A549 (cell line): ENCODE data around the gene QSOX1. TPM values are rescaled to one million over a fixed set of nuclear protein-coding genes. Genes with fewer than 3 reads are reported as not detected.
"Not testable (repeated sequence)": the region's sequence is repeated elsewhere in the genome, so short reads cannot be mapped to it uniquely, and the experiment has no call there.

ENCODE experiments used
- ATAC-seq, 2 experiments: fragments of 200-7000 bp in 1 of 2; fragments of >200 bp in 1 of 2; cut with Nextera tagmentation in 1 of 2; cut with Tn5 transposase in 1 of 2; 3 replicates each; pipeline versions ENCODE4 v1.8.0 to v1.9.1; 2018 to 2020; ENCODE audit warnings: mild to moderate bottlenecking in 1 of 2, moderate library complexity in 1 of 2
- CTCF ChIA-PET: fragments of 300-600 bp; sonication (Branson Sonifier 250); formaldehyde crosslinking; extraction: SDS; loops from one replicate; lab custom pipeline; 2021; ENCODE audit warnings: antibody characterized with exemption, inconsistent platforms; lab: Yijun Ruan, JAX
- POLR2A ChIA-PET: fragments of 350-600 bp; formaldehyde crosslinking; extraction: SDS; loops from one replicate; lab custom pipeline; 2021; ENCODE audit warnings: antibody characterized with exemption, inconsistent platforms; lab: Yijun Ruan, JAX
- DNase-seq, 2 experiments: peaks; one replicate each; pipeline versions ENCODE4 v3.0.0 to v3.0.0-alpha.2; 2011 to 2016; ENCODE audit warnings: low read depth in 1 of 2, low spot score in 1 of 2
- FAIRE-seq: peaks from 2 replicates; lab custom pipeline; 2011; peaks lifted over from hg19 to GRCh38; lab: Jason Lieb, UNC
- H3K27ac ChIP-seq, 2 experiments: fragments of >200 bp; sonication (Bioruptor Twin); formaldehyde crosslinking; 3 replicates each; pipeline ENCODE4 v1.5.1; 2016 to 2017
- H3K4me1 ChIP-seq: fragments of >200 bp; sonication (Bioruptor Twin); formaldehyde crosslinking; 3 replicates; pipeline ENCODE4 v1.6.1; 2016
- H3K4me2 ChIP-seq: fragments of >200 bp; sonication (Bioruptor Twin); formaldehyde crosslinking; 3 replicates; pipeline ENCODE4 v1.6.1; 2016
- H3K4me3 ChIP-seq: fragments of >200 bp; sonication (Bioruptor Twin); formaldehyde crosslinking; 3 replicates; pipeline ENCODE4 v1.5.1; 2016
- H3K9me3 ChIP-seq: fragments of >200 bp; sonication (Bioruptor Twin); formaldehyde crosslinking; 3 replicates; pipeline ENCODE4 v1.6.1; 2016
- CBX2 ChIP-seq: fragments of 200-600 bp; sonication (generic); IDR thresholded peaks from 2 replicates; pipeline ENCODE4 v1.6.1; 2016; ENCODE audit warnings: low read depth, mild to moderate bottlenecking, borderline replicate concordance
- CEBPB ChIP-seq, 2 experiments: fragments of >200 bp in 1 of 2; sonication (Bioruptor Twin) in 1 of 2; formaldehyde crosslinking in 1 of 2; IDR thresholded peaks; 2 replicates each; pipeline ENCODE4 v1.6.1; 2012 to 2016
- CHD2 ChIP-seq: fragments of 150-350 bp; IDR thresholded peaks from 2 replicates; pipeline ENCODE4 v1.6.1; 2014; ENCODE audit warnings: low read length; ENCODE audit not compliant: partially characterized antibody
- EHF ChIP-seq: fragments of 250-450 bp; sonication (Bioruptor Pico); IDR thresholded peaks from 2 replicates; pipeline ENCODE4 v1.5.0; 2020; ENCODE audit warnings: mild to moderate bottlenecking
- EHMT2 ChIP-seq: fragments of 200-600 bp; sonication (generic); IDR thresholded peaks from 2 replicates; pipeline ENCODE4 v1.6.1; 2016; ENCODE audit warnings: antibody characterized with exemption, low read depth, mild to moderate bottlenecking, moderate library complexity
- EP300 ChIP-seq, 2 experiments: fragments of >200 bp; sonication (Bioruptor Twin); formaldehyde crosslinking; IDR thresholded peaks; 2 replicates in 1 of 2; 3 replicates in 1 of 2; pipeline ENCODE4 v1.6.1; 2016 to 2017
- ESRRA ChIP-seq: fragments of 150-350 bp; IDR thresholded peaks from 2 replicates; pipeline ENCODE4 v1.6.1; 2014; ENCODE audit warnings: mild to moderate bottlenecking, low read length, borderline replicate concordance
- HDAC2 ChIP-seq: fragments of 200-600 bp; sonication (generic); IDR thresholded peaks from 2 replicates; pipeline ENCODE4 v1.6.1; 2016
- HOXB13 ChIP-seq: fragments of 250-450 bp; sonication (Bioruptor Pico); IDR thresholded peaks from 2 replicates; pipeline ENCODE4 v1.5.0; 2020; ENCODE audit warnings: low read depth, mild to moderate bottlenecking, moderate library complexity
- KDM1A ChIP-seq: fragments of 200-600 bp; sonication (generic); IDR thresholded peaks from 2 replicates; pipeline ENCODE4 v1.6.1; 2016; ENCODE audit warnings: low read depth, mild to moderate bottlenecking
- NPAS2 ChIP-seq: fragments of 250-450 bp; sonication (Bioruptor Pico); IDR thresholded peaks from 2 replicates; pipeline ENCODE4 v1.8.0; 2022; ENCODE audit warnings: mild to moderate bottlenecking, moderate library complexity, borderline replicate concordance
- PHF8 ChIP-seq: fragments of 200-600 bp; sonication (generic); IDR thresholded peaks from 2 replicates; pipeline ENCODE4 v1.6.1; 2016; ENCODE audit warnings: low read depth, mild to moderate bottlenecking, antibody characterized with exemption, moderate library complexity, borderline replicate concordance
- POLR2AphosphoS2 ChIP-seq: conservative IDR thresholded peaks from 2 replicates; pipeline ENCODE4 v1.6.1; 2012; ENCODE audit warnings: low read length, improper control_type of control experiment, inconsistent platforms
- RCOR1 ChIP-seq: fragments of 150-350 bp; IDR thresholded peaks from 2 replicates; pipeline ENCODE4 v1.6.1; 2014; ENCODE audit warnings: antibody characterized with exemption, low read length, low read depth
- RFX5 ChIP-seq: fragments of 450-650 bp; IDR thresholded peaks from 2 replicates; pipeline ENCODE4 v1.7.1; 2014; ENCODE audit warnings: antibody characterized with exemption, mild to moderate bottlenecking, moderate library complexity
- RNF2 ChIP-seq: fragments of 200-600 bp; sonication (generic); IDR thresholded peaks from 2 replicates; pipeline ENCODE4 v1.6.1; 2016; ENCODE audit warnings: low read depth, mild to moderate bottlenecking, antibody characterized with exemption, moderate library complexity, borderline replicate concordance
- SMC3 ChIP-seq: fragments of >200 bp; sonication (Bioruptor Twin); formaldehyde crosslinking; IDR thresholded peaks from 3 replicates; pipeline ENCODE4 v1.6.1; 2018; ENCODE audit warnings: inconsistent platforms
- ZC3H11A ChIP-seq: fragments of 450-650 bp; IDR thresholded peaks from 2 replicates; pipeline ENCODE4 v1.6.1; 2014; ENCODE audit warnings: antibody characterized with exemption, mild to moderate bottlenecking
- ZFP36 ChIP-seq: fragments of 450-650 bp; IDR thresholded peaks from 2 replicates; pipeline ENCODE4 v1.6.1; 2014; ENCODE audit warnings: borderline replicate concordance; ENCODE audit not compliant: partially characterized antibody
- WGBS: methylation state at CpG from one replicate; pipeline ENCODE4 v1.1.6; 2017; ENCODE audit errors: missing lambda C conversion rate; 5-methylcytosine and 5-hydroxymethylcytosine counted together
- polyA plus RNA-seq, 4 experiments: library from polyadenylated mRNA; depleted of rRNA in 3 of 4; stranded (reverse); fragments of >200 nt; fragmentation: RNase III in 1 of 4; extraction: RNeasy Plus Mini Kit Qiagen cat#74134 plus additional on column Dnase treatment in 1 of 4; gene quantifications; 2 replicates in 3 of 4; 3 replicates in 1 of 4; pipeline ENCODE4 v1.2.3, GENCODE V29; 2011 to 2017
- TF ChIP-seq, protein P1 (sequence below): fragments of >200 bp; sonication (Bioruptor Twin); formaldehyde crosslinking; IDR thresholded peaks from 2 replicates; pipeline ENCODE4 v1.6.1; 2016
- TF ChIP-seq, protein P2 (sequence below): fragments of 150-350 bp; IDR thresholded peaks from 2 replicates; pipeline ENCODE4 v1.6.1; 2014; ENCODE audit warnings: low read depth, mild to moderate bottlenecking, low read length
- TF ChIP-seq, protein P3 (sequence below): fragments of 200-600 bp; sonication (generic); IDR thresholded peaks from 2 replicates; pipeline ENCODE4 v1.6.1; 2016; ENCODE audit warnings: antibody characterized with exemption, mild to moderate bottlenecking, moderate library complexity

QSOX1 gene
- polyA plus RNA-seq, 2 of the 4 experiments (the other 2 are of a cell fraction): 43.8 to 60.2 TPM

DNA sequence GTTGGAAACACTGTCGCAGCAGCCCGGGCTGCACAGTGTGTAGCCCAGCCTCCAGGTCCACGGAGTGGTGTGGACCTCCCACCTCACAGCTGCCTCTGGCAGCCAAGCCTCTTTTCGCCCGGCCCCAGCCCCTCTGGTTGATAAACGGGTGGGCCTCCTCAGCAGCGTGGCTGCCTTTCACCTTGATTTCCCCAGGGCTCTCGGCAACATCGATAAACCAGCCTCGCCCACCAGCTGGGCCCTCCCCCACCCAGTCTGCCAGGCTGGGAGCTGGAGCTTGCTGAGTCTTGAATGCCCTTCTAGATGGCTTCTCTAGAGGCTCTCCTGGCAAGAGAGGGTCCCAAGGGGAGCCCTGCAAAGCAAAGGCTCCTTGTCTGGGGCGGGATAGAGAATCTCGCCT, 44.3 kb downstream of the QSOX1 start (continued):
- no peak for TF ChIP-seq ZC3H11A
- TF ChIP-seq SMC3: no peak

DNA sequence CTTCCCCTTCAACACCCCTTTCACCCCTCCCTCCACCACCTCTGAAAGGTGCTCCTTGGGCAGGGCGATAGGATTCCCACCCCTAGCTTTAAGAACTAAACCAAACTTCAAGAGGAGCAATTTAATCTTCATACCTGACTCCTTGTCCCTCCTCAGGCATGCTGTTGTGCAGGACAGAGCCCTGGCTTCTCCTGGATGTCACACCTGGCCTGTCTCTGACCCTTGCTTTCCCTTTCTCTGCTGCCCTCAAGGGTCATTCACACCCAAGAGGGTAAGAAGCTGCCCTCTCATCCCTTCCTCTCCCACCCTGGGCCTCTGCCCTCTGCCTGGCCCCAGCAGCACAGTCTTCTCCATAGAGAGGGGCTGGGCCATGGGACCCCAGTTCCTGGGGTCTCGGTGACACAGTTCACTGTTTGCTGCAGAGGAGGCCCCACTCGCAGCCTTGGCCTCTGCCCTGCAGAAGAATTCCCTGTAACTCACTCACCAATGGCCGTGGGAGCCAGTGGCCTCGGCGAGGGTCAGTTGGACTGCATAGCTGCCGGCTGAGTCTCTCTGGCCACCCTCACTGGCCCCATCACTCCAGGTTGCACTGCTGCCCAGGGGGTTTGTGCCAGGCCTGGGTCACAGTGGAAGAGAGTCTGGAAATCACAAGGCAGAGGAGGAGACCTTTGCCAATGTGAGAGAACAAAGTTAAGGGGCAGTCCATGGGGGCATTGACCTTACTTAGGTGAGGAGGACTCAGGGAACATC, 47.0 kb downstream of the QSOX1 start:
- POLR2A ChIA-PET: no interaction called here
- no peak overlapping the region for H3K4me2 ChIP-seq
- H3K4me1 ChIP-seq: no peaks in the 10 kb centered on the region
- WGBS: 77% methylated on average over 5 of the region's 7 CpGs
- ATAC-seq (peak in 1 of 2 experiments; percentile 22; a peak in 2 of 6 replicates), DNase-seq (no peak), FAIRE-seq (no peak)
- no peaks in the 10 kb centered on the region for H3K9me3 ChIP-seq
- TF ChIP-seq KDM1A: no peak
- TF ChIP-seq, all 56 proteins: peak for 0
- Histone ChIP-seq H3K27ac (no peak overlapping the region), H3K4me3 (no peak overlapping the region)
- CTCF ChIA-PET: interaction anchor here (0.7 to 9.2 kb wide), 7 partner anchors 11 to 281 kb away, joined by 3 to 77 read pairs (median 4); no protein-coding TSS in a partner anchor

DNA sequence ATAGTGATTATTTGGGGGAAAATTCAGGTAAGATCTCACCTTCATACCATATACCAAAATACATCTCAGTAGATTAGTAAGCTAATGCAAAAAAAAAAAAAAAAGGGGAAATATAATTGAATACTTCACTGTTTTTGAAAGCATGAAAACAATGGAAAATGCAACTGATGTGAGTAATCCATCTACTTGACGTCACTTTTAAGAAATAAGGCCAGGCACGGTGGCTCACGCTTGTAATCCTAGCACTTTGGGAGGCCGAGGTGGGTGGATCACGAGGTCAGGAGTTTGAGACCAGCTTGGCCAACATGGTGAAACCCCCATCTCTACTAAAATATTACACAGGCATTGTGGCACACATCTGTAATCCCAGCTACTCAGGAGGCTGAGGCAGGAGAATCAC, 47.9 kb downstream of the QSOX1 start:
- H3K4me3 ChIP-seq, POLR2A ChIA-PET, H3K27ac ChIP-seq, ATAC-seq, H3K4me2 ChIP-seq, H3K9me3 ChIP-seq, DNase-seq, FAIRE-seq, H3K4me1 ChIP-seq: not testable (repeated sequence)
- 86% methylated on average over 5 of the region's 5 CpGs for WGBS
- CTCF ChIA-PET: interaction anchor here (1.4 to 9.2 kb wide), 5 partner anchors 10 to 29 kb away, joined by 3 to 77 read pairs (median 15); no protein-coding TSS in a partner anchor

DNA sequence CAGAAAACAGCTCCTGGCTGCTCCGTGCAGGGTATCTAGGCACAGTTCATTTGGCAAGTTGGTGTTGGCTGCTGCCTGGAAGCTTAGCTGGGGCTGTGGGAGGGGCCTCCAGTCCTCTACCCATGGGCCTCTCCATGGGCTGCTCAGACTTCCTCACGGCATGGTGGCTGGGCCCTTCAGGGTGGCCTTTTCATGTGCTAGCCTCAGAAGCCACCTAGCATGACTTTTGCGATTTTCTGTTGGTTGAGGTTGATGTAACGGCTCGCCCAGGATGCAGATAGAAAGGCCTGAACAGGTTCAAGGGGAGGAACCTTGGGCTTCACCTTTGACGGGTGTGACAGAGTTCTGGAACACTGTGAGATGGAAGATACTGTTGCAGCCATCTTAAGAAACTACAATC, 49.6 kb downstream of the QSOX1 start:
- Histone ChIP-seq H3K4me2 (no peak overlapping the region), H3K4me1 (no peaks in the 10 kb centered on the region), H3K27ac (no peak overlapping the region), H3K4me3 (no peak overlapping the region), H3K9me3 (no peaks in the 10 kb centered on the region)
- TF ChIP-seq EHF (CRISPR knock-in tag) (no peak), HOXB13 (CRISPR knock-in tag) (no peak), ESRRA (no peak), RNF2 (no peak), EHMT2 (no peak), HDAC2 (no peak), RCOR1 (no peak), RFX5 (no peak), PHF8 (no peak), CEBPB (IDR thresholded peaks at IDR 0.05) (no peak), CHD2 (no peak), POLR2AphosphoS2 (no peak), EP300 (IDR thresholded peaks at IDR 0.05) (no peak), CBX2 (no peak), NPAS2 (CRISPR knock-in tag) (no peak), ZFP36 (no peak)
- TF ChIP-seq, protein P1, sequence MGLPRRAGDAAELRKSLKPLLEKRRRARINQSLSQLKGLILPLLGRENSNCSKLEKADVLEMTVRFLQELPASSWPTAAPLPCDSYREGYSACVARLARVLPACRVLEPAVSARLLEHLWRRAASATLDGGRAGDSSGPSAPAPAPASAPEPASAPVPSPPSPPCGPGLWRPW: no peak
- TF ChIP-seq, protein P2, sequence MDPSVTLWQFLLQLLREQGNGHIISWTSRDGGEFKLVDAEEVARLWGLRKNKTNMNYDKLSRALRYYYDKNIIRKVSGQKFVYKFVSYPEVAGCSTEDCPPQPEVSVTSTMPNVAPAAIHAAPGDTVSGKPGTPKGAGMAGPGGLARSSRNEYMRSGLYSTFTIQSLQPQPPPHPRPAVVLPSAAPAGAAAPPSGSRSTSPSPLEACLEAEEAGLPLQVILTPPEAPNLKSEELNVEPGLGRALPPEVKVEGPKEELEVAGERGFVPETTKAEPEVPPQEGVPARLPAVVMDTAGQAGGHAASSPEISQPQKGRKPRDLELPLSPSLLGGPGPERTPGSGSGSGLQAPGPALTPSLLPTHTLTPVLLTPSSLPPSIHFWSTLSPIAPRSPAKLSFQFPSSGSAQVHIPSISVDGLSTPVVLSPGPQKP: no peak
- TF ChIP-seq, protein P3, sequence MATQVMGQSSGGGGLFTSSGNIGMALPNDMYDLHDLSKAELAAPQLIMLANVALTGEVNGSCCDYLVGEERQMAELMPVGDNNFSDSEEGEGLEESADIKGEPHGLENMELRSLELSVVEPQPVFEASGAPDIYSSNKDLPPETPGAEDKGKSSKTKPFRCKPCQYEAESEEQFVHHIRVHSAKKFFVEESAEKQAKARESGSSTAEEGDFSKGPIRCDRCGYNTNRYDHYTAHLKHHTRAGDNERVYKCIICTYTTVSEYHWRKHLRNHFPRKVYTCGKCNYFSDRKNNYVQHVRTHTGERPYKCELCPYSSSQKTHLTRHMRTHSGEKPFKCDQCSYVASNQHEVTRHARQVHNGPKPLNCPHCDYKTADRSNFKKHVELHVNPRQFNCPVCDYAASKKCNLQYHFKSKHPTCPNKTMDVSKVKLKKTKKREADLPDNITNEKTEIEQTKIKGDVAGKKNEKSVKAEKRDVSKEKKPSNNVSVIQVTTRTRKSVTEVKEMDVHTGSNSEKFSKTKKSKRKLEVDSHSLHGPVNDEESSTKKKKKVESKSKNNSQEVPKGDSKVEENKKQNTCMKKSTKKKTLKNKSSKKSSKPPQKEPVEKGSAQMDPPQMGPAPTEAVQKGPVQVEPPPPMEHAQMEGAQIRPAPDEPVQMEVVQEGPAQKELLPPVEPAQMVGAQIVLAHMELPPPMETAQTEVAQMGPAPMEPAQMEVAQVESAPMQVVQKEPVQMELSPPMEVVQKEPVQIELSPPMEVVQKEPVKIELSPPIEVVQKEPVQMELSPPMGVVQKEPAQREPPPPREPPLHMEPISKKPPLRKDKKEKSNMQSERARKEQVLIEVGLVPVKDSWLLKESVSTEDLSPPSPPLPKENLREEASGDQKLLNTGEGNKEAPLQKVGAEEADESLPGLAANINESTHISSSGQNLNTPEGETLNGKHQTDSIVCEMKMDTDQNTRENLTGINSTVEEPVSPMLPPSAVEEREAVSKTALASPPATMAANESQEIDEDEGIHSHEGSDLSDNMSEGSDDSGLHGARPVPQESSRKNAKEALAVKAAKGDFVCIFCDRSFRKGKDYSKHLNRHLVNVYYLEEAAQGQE: no peak
- CTCF ChIA-PET: interaction anchor here (0.9 to 8.6 kb wide), 5 partner anchors 13 to 32 kb away, joined by 3 to 77 read pairs (median 4); no protein-coding TSS in a partner anchor
- DNase-seq (no peak), FAIRE-seq (no peak), ATAC-seq (no peak)
- 90% methylated on average over 6 of the region's 6 CpGs for WGBS
- POLR2A ChIA-PET: no interaction called here
